GM21786 (cell line): ENCODE measurements around the gene TNNT3.

Source experiments
- ATAC-seq: cut with Tn5 transposase; IDR thresholded peaks from one replicate; pipeline ENCODE4 v1.9.1; 2021; ENCODE audit not compliant: unreplicated experiment

Gene TNNT3

DNA sequence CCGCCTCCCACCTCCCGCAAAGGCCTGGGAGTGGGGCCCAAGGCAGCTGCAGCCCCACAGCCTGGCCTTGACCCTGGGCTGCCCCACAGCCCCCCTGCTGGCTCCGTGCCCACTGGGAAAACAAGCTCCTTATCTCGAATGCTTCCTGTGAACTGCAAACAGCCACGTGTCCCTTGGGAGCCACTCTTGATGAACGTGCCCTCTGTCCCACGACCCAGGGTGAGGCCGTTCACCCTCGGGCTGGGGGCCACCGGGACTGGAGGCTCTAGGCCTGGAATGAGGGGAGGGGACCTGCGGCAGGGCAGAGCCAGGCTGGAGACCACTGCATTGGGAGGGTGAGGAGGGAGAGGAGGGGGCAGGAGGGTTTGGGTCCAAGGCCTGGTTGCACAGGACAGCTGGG is 68.7 kb downstream of the TNNT3 start:
- ATAC-seq = no peak
